NCI-H82 (cell line): ENCODE measurements around the gene RPS6KL1.

Source experiments
- DNase-seq: peaks from one replicate; lab custom pipeline; 2025; lab: John Stamatoyannopoulos, UW

RPS6KL1 gene

DNA sequence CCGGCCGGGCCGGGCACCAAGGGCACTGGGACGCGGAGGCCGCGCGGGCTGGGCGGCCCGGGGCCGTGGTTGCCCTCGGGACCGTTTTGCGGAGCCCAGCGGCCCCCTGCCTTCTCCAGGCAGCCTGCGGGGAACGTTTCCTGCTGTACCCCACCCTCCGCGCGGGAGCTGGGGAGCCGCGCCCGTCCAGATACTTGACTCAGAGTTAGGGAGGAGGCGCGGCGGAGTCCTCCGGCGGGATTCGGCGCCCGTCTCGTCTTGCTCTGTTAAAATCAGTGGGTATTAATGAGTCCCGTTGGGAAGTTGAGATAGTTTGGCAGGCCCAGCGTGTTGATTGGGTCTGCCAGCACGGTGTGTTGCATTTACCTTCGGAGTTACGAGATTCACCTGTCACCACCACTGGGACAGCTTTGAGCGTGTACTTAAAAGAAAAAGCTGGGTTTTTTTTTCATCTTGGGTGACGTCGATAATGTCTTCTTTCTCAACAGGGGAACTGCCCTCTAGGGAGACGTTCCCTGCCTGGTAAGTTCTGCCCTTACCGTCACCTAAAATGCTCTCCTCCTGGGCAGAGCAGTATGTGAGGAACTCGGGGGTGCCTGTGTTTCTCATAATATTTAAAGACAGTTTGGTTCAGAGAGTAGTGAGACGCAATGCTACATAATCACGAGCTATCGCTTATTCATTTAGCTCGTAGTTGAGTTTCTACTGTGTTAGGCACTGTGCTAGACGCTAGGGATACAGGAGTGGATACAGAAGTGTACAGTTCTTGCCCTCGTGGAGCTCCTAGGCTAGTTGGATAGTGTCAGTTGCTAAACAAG lies 40.7 kb downstream of the RPS6KL1 start:
- no peak for DNase-seq

DNA sequence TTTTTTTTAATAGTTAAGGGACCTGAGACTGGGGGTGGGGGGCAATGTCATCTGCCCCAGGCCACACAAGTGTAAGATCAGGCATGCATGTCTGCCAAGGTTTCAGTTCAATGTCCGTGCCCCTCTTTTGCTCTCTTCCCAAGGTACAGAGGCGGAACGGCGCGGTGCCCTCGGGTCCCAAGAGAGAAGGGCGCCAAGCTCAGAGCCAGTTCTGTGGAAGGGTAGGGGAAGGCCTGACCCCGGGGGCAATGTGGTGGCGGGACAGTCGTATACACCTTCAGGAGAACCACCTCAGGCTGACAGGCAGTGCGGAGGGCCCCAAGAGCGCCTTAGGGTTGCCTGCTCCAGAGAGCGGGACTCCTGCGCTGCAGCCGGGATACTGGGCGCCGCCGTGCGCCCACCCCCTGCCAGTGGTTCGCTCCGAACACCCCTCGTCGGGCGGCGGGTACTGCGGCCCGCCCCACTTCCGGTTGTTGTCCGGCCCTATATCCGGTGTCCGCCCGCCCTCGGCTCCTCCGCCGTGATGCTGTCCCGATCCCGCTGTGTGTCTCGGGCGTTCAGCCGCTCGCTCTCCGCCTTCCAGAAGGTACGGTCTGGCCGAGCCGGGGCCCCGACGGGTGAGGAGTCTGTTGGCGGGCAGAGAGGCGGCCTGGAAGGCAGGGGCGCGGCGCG lies 41.5 kb downstream of the RPS6KL1 start, which contains the start of gene DLST:
Gene DLST (plus strand): TSS at position 486 of the 672 bp plus-strand sequence. CDS start 38 bp downstream, at position 524.
- DNase-seq, result peak; percentile 87

DNA sequence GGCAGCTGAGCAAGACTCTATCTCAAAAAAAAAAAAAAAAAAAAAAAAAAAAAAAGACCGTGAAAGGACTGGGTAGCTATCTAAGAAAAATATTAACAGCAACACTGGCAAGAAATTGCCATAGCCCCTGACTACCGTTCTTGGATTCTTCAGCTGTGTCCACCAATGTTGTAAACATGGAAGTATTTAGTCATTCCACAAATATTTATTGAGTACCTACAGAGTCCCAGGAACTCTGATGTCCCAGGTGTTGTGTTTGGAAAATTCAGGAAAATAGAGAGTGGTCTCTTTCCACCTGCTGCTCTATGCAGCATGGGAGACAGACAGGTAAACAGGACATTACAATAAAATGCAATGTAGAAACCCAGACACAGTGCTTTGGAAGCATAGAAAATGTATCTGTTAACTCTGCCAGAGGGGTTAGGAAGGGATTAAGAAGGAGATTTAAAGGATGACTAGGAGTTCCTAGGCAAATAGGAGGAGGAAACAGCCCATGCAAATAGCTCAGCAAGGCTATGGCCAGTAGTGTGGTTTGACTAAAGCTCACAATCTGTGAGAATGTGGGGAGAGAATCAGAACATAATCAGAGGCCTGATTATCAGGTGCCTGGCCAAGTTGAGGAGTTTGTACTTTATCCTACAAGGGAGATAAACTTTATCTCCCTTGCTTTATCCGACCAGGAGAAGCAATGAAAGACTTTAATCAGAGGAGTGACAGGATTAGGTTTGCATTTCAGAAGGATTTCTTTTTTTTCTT lies 43.5 kb downstream of the RPS6KL1 start:
- DNase-seq, result peak; percentile 57

DNA sequence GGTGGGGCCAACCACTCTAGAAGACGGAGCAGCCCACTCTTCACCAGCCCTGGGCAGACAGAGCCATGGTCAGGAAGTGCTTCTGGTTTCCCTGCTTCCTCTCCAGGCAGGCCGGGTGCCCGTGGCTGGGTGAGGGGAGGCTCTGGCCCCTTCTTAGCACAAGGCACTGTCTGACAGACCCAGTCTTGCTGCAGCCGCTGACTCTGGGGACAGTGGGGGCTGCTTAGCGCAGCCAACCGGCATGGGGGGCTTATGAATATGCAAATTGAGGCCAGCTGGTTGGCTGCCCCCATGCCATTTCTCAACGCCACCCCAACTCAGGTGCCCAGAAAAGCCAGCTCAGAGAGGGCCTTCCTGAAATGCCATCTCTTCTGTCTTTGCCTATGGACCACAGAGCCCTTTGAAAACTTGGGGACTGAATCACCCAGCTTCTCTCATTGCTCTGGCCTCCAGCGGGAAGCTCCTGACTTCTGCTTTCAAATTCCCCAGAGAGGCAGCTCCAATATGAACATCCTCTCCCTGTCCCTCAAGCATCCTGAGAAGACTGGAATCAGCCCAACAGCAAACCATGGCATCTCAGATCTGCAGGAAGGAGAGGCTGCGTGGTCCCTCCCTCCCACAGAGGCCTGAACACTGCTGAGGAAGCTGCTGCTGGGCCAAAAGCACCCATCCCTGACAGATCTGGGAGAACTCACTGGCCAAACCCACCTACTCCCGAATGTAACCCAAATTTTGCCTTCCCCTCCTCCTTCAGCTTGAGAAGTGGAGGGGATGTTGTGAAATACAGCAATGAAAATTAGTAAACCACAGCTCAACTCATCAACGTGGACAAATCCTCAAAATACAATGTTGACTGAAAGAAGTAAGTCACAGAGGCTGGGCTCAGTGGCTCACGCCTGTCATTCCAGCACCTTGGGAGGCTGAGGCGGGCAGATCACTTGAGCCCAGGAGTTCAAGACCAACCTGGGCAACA lies 46.8 kb downstream of the RPS6KL1 start, which contains the start of gene PROX2:
Gene PROX2 (minus strand): TSS at position 205 of the 973 bp plus-strand sequence. CDS start 12,311 bp downstream, outside the sequence.
- peak; percentile 7 for DNase-seq

DNA sequence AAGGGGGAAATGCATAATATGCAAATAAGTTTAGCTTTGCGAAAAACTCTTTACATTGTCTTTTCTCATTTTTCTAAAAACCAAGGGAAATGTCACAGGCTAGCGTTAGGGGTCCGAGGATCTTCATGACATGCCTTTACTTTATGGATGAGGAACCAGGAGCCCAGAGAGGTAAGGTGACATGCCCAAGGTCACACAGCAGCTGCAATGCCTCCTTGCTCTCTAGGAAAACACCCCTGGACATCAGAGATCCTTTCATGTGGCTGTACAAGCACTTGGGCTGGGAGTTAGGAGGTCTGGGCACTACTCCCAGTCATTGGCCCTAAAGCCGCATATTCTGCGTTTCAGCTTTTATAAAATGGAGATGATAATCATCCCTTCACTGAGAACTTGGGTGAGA lies 47.9 kb downstream of the RPS6KL1 start:
- no peak for DNase-seq

DNA sequence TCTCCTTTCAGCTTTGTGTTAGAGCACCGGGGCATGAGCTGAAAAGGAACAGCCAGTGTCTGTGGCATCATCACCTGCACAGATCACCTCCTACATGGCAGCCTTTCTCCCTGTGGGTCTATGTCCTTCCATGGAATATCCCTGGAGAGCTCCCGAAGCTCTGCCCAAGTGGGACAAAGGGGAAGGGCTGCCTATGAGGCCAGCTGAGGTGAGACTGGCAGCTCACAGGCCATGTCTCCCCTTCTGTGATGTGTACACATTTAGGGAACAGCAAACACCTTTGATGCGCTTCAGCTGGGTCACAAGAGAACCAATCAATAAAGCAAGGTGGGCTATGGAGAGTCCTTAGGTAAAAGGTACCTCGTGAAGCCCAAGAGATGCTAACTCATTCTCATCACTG lies 51.2 kb downstream of the RPS6KL1 start:
- no peak for DNase-seq

DNA sequence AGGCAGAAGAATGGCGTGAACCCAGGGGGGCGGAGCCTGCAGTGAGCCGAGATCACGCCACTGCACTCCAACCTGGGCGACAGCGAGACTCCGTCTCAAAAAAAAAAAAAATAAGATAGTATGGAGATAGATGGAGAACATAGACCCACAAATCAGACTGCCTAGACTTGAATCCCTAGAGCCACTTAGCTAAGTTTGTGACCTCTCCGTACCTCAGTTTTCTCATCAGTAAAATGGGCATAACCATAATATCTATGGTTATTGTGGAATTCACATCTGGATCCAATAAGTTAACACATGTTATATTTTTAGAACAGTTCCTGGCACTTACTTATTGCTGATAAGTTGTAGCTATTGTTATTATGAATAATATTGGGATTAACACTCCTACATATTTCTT lies 54.3 kb downstream of the RPS6KL1 start:
- no peak for DNase-seq

DNA sequence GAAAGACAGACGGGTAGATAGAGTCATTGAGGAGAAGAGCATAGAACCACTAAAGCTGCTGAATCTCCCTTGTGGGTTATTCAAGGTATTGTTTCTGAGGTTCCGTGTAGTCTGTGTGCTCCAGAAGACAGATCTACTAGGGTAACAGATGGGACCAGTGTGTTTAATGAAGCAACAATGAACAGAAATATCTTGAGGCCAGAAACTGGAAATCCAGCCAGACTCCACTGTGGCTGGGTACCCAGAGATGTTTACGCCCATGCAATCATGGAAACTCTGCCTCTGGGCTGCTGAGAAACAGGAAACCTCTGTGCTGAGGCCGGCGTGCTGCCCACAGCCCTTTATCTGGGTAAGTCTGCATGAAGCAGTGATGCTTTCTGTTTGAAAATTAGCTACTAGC lies 55.4 kb downstream of the RPS6KL1 start:
- DNase-seq, result no peak

DNA sequence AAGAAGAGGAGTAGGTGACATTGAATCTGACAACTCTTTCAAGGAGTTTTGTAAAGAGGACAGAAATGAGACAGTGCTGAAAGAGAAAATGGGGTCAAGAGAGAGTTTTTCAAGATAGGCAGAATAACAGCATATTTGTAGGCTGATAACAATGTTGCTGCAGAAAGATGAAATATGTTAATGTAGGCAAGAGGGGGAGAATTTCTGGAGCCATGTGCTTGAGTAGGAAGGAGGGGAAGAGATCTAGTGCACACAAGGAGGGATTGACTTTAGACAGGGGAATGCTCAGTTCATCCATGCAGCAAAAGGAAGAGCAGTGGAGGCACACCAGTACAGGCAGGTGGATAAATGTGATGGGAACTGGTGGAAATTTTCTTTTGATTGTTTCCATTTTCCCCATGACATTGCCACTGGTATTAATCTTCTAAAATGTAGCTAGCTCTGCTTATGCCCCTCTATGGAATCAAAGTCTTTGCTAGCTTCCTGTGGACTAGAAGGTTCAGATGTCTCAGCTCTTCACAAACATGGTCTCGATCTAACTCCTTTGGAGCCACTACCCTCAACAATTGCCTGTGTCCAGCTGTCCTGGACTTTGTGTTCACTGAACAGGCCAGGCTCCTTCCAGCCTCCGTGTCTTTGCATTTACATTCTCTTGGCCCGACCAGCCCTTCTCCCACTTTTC lies 56.2 kb downstream of the RPS6KL1 start:
- no peak for DNase-seq

DNA sequence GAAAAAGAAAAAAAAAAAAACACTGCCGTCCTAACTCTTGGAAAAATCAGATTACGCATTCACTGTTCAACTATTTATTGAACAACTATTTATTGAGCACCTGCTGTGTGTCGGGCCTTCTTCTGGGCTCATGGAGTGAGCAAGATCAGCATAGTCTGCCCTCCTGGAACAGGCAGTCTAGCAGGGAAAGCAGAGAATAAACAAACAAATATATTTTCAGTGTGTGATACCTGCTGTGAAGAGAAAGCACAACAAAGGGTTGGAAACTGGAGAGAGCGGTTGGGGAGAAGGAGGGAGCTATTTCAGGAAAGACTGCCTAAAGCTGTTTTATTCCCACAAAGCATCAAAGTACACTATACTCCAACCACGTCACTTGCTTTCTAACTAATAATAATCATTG lies 57.9 kb downstream of the RPS6KL1 start:
- DNase-seq, result no peak

DNA sequence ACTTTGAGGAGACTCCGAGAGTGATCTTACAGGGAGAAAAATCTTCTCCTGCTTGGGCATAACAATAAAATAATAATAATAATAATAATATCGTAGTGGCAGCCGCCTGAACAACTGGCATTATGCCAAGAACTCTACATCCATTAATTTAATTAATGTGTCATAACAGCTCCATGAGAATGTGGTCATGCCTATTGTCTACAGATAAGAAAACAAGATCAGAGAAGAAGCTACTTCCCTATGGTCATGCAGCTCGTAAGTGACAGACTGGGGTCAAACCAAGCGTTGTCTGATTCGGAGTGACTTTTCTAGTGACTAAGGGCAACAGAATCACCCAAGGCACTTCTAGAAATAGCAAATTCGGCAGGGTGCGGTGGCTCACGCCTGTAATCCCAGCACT lies 58.9 kb downstream of the RPS6KL1 start:
- DNase-seq, result no peak

DNA sequence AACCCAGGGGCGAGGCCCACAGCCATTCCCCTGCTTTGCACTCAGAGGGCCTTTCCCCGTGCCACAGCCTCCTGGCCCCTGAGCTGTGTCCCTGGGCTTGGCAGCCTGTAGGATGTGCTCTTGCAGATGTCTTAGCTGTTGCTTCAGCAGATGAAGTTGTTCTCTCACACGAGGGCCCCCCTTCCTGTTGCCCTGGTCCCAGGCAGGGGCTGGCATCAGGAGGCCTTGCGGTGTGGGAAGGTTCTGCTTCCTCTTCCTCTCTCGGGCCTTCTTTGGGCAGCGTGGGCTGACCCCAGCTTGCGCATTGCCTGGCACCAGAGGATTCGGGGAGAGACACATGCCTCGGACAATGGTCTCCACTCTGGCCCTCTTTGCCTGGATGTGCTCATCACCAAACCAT lies 59.8 kb downstream of the RPS6KL1 start:
- no peak for DNase-seq

DNA sequence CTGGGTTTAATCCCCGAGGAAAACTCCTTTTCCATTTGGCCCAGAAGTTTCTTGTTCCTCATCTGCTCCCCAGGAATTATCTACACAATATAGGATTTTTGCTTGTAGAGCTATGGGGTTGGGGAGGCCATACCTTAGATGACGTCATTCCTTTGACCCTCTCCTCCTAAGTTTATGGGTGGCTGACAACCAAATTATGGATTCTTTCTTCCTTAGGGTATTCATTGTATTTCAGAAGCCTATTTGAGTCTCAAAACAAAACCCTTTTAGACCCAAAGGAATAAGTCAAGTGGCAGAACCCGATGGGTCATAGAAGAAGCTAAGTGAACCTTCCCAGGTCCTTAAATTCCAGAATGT lies 61.3 kb downstream of the RPS6KL1 start:
- DNase-seq, result no peak

DNA sequence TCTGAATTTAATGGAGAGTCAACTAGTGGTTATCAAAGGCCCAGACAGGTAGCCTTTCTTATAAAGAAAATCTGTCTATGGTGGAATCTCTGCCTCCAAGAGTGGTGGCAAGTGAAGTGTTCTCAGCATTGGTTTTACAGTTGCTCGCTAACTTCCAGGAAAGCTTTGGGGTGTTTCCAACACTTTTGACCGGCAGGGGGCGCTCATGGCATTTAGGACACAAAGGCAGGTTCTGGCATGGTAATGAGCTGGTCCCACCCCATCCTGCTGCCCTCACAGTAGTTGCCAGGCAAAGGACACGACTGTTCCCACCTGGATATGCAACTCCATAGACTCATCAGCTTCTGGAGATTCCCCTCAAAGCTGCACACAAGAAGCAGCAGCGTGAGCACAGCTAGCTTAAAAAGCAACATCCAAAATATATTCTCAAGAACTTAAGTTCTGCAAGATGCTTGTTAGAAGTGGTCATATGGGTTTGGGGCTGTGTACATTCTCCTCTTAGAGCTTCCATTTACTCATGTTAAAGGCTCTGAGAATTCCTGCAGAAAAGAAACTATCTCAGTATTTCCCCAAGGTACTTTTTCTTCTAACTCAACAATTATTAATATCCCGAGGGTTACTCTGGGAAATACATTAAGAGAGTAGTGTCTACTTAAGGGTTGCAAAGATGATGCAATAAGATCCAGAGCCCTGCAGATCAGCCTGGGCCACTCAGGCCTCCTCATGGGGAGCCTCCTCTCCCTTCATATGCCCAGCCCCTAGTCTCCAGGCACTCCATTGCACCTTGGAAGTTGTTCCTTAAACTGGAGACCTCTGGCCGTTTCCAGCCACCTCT lies 61.9 kb downstream of the RPS6KL1 start:
- peak; percentile 89 for DNase-seq

DNA sequence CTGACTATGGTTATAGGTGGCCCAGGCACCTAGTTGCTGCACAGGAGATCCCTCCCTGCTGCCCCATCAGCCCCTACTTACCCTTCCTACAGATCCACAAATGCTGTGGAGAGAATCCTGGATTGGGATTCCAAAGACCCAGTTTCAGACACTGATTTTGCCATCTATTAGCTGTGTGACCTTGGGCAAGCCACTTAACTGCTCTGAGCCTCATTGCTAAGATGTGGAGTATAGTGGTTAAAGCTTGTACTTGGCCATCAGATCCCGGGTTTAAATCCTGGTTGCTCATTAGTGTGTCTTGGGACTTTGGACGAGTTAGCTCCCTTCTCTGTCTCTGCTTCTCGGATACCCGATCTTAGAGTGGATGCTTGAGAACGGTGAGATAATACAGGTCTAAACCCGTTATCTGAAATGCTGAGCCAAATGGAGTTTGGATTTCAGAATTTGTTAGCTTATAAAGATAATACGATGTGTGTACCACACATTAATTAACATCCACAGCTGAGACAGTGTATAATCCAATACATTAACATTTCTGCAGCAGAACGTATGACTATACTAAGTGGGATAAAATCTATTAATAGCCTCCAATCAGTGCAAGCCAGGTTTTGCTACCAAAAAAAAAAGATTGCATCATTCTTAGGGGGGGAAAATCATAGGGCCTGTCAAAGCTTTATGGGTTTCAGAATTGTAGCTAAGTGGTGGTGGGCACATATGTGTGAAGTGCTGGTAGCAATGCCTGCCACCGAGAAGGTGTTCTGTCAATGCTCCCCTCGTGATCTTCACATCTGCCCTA lies 63.1 kb downstream of the RPS6KL1 start:
- peak; percentile 14 for DNase-seq

DNA sequence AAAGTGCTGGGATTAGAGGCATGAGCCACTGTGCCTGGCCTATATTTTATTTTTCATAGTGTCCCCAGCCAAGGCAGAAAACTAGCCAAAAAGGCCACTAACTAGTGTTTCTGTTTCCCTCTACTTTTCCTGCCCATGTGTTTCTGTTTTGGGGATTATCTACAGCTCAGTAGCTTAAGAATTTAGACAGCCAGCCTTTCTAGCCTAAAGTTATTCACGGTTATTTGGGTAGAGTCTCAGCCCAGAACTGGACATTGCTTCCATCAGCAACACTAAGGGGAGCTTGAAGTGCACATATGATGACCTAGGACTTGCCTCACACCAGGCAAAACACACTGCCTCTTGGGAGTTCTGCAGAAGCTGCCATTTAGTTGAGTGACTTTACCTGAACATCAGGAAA lies 65.0 kb downstream of the RPS6KL1 start:
- DNase-seq, result no peak

DNA sequence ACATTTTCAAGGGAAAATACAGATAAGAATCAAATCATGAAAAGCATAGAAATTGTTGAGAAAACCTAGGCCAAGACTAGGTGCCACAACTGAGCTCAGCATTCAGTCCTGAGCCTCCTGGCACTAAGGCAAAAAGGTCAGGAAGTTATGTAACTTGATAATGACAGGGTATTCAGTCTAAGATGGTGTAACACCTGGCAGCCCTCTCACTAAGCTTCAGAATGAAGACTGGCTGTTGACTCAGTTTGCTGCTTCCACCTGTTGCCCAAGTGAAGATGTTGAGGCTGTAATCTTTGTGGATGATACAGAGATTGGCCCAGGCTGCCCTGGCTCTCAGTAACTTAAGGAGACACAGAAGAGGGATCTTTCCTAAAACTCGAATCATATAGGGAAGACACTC lies 66.7 kb downstream of the RPS6KL1 start:
- no peak for DNase-seq

DNA sequence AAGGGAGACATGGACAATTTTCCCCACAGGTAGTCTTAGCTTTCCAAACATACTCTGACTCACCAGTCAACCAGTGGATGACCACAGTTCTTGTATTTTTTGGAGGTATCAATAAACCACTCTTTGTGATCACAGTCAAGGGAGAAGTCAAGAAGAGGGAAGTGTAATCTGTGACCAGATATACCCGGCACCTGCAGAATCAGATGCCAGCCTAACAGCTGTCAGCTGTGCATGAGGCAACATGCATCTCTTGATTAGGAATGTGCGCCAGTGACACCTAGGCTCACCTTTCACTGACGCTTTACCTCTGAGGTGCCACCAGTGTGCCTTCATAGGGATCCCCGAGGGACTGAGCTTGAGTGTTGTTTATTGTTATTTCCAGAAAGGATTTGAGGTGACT lies 67.1 kb downstream of the RPS6KL1 start:
- DNase-seq, result no peak

DNA sequence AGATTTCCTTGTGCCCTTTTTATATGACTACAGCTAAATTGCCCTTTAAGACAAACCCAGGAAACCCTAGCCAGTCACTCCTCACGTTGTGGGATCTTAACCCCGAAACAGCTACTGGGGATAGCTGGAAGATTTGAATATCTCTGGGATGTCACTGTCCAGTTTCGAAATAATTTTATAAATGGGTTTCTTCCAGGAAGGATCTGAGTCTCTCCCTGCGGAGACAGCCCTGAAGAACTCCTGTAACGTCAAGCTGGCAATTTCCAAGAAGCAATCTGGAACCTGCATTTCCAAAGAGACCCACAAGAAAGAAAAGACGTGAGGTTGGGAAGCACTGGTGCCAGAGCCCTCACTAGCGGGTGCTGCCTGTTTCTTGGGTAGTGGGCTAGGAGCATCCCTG lies 68.0 kb downstream of the RPS6KL1 start:
- DNase-seq, result no peak
